HAP-1 (cell line): ENCODE data around the gene GPC5.
A peak's percentile ranks its signal among the peaks of the same experiment; 100 is the strongest.
"Not testable (repeated sequence)": the region's sequence is repeated elsewhere in the genome, so short reads cannot be mapped to it uniquely, and the experiment has no call there.

Experiments used
- DNase-seq, 2 experiments: peaks; one replicate each; pipeline ENCODE4 v3.0.0-alpha.2; 2016 to 2020; ENCODE audit warnings: low spot score in 2 of 2
- H3K27me3 ChIP-seq: fragments of 250-450 bp; sonication (Bioruptor Pico); 2 replicates; pipeline ENCODE4 v1.5.1; 2020; ENCODE audit warnings: low read depth, mild to moderate bottlenecking, moderate library complexity
- H3K36me3 ChIP-seq: fragments of 250-450 bp; sonication (Bioruptor Pico); replicated peaks from 2 replicates; pipeline ENCODE4 v1.5.1; 2020; ENCODE audit warnings: mild to moderate bottlenecking
- H3K4me1 ChIP-seq: fragments of 250-450 bp; sonication (Bioruptor Pico); 2 replicates; pipeline ENCODE4 v1.5.1; 2020; ENCODE audit warnings: mild to moderate bottlenecking
- H3K4me3 ChIP-seq: fragments of 250-450 bp; sonication (Bioruptor Pico); 2 replicates; pipeline ENCODE4 v1.5.1; 2020; ENCODE audit warnings: mild to moderate bottlenecking, moderate library complexity
- H3K9me3 ChIP-seq: fragments of 250-450 bp; sonication (Bioruptor Pico); 2 replicates; pipeline ENCODE4 v1.5.1; 2020; ENCODE audit warnings: mild to moderate bottlenecking, moderate library complexity
- in situ Hi-C: fragments of 300-500 bp; cut with MboI; formaldehyde crosslinking; loops from 3 replicates; pipeline ENCODE4 v1.14.3; 2020; ENCODE audit warnings: low sequenced_read_pairs, inconsistent platforms, mixed read lengths

Gene GPC5

DNA sequence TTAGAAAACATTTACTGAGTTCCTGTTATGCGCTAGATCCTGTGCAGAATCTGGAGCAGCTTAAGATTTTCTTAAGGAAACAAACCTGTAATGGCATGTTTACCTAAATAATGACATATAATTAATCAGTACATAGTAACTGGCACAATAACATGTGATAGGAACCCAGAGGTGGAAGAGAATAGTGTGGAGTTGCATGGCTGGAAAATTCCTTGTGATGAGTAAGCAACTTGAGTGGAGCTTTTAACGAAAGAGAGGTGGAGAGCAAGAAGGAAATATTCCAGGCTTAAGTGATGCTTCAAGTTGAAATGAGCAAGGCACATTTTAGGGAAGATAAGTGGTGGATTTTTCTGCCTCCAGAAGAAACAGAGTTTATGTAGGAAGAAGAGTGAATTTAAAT is 9.2 kb upstream of the GPC5 start:
- Histone ChIP-seq H3K4me1 (no peaks in the 10 kb centered on the region), H3K4me3 (no peak overlapping the region), H3K9me3 (no peaks in the 10 kb centered on the region), H3K27me3 (peaks cover 18% of the 10 kb centered on the region; the same call in 1 of the 2 replicates), H3K36me3 (no peaks in the 10 kb centered on the region)
- in situ Hi-C loops, result loop anchor here (25.0 kb wide), 1 partner anchor 323 kb away; no protein-coding TSS in a partner anchor
- no peak for DNase-seq

- peaks cover 46% of the 10 kb centered on the region for H3K27me3 ChIP-seq
- no peaks in the 10 kb centered on the region for H3K9me3 ChIP-seq
- no peak for DNase-seq
- in situ Hi-C loops, result loop anchor here (25.0 kb wide), 1 partner anchor 315 kb away; no protein-coding TSS in a partner anchor
- H3K4me3 ChIP-seq, result no peak overlapping the region
- no peaks in the 10 kb centered on the region for H3K36me3 ChIP-seq
- no peaks in the 10 kb centered on the region for H3K4me1 ChIP-seq
Measured at GRCh38 chr13:91397595-91397994, 826 bp upstream of the GPC5 start.

- no peak for DNase-seq
- in situ Hi-C loops, result loop anchor here (25.0 kb wide), 1 partner anchor 313 kb away; no protein-coding TSS in a partner anchor
- Histone ChIP-seq H3K36me3 (no peaks in the 10 kb centered on the region), H3K4me3 (peak overlapping the region; percentile 38), H3K4me1 (no peaks in the 10 kb centered on the region), H3K9me3 (no peaks in the 10 kb centered on the region), H3K27me3 (peaks cover 43% of the 10 kb centered on the region)
Measured at GRCh38 chr13:91399189-91400062, 1.0 kb downstream of the GPC5 start.

- Histone ChIP-seq H3K4me3 (no peak overlapping the region), H3K27me3 (peaks cover 44% of the 10 kb centered on the region), H3K9me3 (no peaks in the 10 kb centered on the region), H3K36me3 (no peaks in the 10 kb centered on the region), H3K4me1 (no peaks in the 10 kb centered on the region)
- DNase-seq, result no peak
- in situ Hi-C loops, result no loop called here
Measured at GRCh38 chr13:91400063-91400399, 1.6 kb downstream of the GPC5 start.

DNA sequence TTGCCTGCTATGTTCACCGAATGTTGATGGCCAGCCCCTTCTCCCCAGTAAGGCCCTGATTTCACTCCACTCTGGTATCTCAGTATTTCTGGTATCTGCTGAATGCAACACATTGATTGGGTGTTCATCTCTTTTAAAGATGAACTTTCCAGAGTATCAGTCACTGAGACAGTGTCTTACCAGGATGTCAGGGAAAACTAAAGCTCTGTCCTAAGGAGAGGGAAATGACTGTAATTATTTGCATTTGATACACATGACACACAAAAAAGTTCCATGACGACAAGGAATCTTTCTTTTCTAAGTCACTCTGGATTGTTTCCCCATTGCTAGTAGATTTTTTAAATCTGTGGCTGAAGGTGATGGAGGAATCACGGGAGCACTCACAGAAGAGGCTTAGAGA is 2.2 kb downstream of the GPC5 start:
- Histone ChIP-seq H3K4me3 (no peak overlapping the region), H3K36me3 (no peaks in the 10 kb centered on the region), H3K9me3 (no peaks in the 10 kb centered on the region), H3K4me1 (no peaks in the 10 kb centered on the region), H3K27me3 (peaks cover 44% of the 10 kb centered on the region)
- no peak for DNase-seq
- in situ Hi-C loops, result no loop called here

- H3K9me3 ChIP-seq, result no peaks in the 10 kb centered on the region
- in situ Hi-C loops, result no loop called here
- peaks cover 42% of the 10 kb centered on the region for H3K27me3 ChIP-seq
- no peak for DNase-seq
- no peaks in the 10 kb centered on the region for H3K4me1 ChIP-seq
- no peaks in the 10 kb centered on the region for H3K36me3 ChIP-seq
- H3K4me3 ChIP-seq, result no peak overlapping the region
Measured at GRCh38 chr13:91401920-91402319, 3.5 kb downstream of the GPC5 start.

DNA sequence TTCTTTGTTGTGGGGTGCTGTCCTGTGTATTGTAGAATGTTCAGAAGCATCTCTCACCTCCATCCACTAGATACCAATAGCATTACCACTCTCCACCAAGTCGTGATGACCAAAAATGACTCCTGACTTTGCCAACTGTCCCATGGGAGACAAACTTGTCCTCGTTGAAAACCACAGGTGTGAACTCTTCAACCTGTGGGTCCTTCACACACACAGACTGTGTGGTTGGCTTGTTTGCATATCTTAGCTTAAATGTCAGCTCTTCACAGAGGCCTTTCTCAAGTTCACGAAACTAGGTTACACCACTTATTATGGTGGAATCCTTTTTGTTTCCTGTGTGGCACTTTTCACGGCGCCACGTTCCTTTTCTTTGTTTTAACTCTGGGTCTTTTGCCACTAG is 6.8 kb downstream of the GPC5 start:
- Histone ChIP-seq H3K9me3 (no peaks in the 10 kb centered on the region), H3K4me1 (no peaks in the 10 kb centered on the region), H3K36me3 (no peaks in the 10 kb centered on the region), H3K4me3 (no peak overlapping the region), H3K27me3 (peaks cover 29% of the 10 kb centered on the region)
- DNase-seq, result no peak
- in situ Hi-C loops, result no loop called here

GRCh38 chr13:91406619-91407018 is 8.2 kb downstream of the GPC5 start:
- Histone ChIP-seq H3K27me3 (peaks cover 22% of the 10 kb centered on the region), H3K4me3 (no peak overlapping the region), H3K36me3 (no peaks in the 10 kb centered on the region), H3K9me3 (no peaks in the 10 kb centered on the region), H3K4me1 (no peaks in the 10 kb centered on the region)
- peak; percentile 69 to 74 for DNase-seq
- in situ Hi-C loops, result no loop called here

DNA sequence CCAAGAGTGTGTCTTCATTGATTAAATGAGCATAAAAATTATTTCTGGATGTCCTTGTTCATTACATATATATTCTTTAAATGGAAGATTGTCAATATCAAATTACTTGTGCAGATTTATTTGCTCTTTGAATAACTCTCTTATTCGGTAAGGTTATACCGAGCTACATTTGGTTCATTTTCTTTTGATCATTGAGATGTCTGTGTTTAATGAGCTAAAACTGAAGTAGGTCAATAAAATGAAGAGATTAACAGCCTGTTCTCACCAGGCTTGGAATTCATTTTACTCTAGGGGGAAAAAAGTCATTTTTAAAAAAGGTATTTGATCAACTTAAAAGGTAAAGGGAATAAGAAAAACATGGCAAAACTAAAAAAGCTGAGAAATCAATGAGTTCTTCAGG is 10.6 kb downstream of the GPC5 start:
- Histone ChIP-seq H3K4me3 (no peak overlapping the region), H3K36me3 (no peaks in the 10 kb centered on the region), H3K9me3 (no peaks in the 10 kb centered on the region), H3K4me1 (no peaks in the 10 kb centered on the region), H3K27me3 (peaks cover 14% of the 10 kb centered on the region; the same call in 1 of the 2 replicates)
- in situ Hi-C loops, result no loop called here
- no peak for DNase-seq

- H3K9me3 ChIP-seq, H3K4me1 ChIP-seq, H3K36me3 ChIP-seq, DNase-seq, H3K4me3 ChIP-seq, H3K27me3 ChIP-seq, in situ Hi-C loops: not testable (repeated sequence)
Measured at GRCh38 chr13:91416579-91416978, 18.2 kb downstream of the GPC5 start.

DNA sequence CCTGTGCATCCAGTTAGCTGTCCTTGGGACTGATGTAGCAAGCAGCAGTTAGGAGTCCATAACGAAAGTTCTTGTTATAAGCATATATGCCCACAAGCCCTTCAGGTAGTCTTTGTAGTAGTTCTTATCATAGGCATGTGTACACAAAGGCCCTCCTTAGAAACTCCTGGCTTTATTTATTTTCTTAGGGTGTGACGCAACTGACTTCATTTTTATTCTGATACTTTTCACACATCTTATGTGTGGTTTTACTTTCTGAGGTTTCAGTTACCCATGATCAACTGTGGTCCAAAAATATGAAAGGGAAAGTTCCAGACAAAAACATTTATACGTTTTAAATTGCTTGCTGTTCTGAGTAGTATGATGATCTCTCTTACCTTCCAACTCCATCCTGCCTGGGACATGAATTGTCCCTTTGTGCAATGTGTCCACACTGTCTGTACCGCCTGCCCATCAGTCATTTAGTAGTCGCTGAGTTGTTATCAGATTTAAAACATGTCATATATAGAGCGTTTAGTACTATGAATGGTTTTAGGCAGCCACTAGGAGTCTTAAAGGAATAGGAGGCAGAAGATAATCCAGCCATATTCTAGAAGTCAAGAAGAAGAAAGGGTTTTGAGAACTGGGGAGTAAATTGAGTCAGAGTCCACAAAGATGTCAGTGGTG is 19.4 kb downstream of the GPC5 start:
- H3K4me1 ChIP-seq, result no peaks in the 10 kb centered on the region
- H3K9me3 ChIP-seq, result no peaks in the 10 kb centered on the region
- in situ Hi-C loops, result no loop called here
- no peak for DNase-seq
- no peaks in the 10 kb centered on the region for H3K36me3 ChIP-seq
- H3K27me3 ChIP-seq, result no peaks in the 10 kb centered on the region
- H3K4me3 ChIP-seq, result no peak overlapping the region

DNA sequence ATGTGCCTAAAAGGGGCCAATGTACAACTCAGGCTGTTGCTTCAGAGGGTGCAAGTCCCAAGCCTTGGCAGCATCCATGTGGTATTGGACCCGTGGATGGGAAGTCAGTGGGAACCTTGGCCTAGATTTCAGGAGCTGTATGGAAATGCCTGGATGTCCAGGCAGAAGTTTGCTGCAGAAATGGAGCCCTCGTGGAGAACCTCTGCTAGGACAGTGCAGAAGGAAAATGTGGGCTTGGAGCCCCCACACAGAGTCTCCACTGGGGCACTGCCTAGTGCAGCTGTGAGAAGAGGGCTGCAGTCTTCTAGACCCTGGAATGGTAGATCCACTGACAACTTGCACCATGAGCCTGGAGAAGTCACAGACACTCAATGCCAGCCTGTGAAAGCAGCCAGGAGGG is 28.5 kb downstream of the GPC5 start:
- Histone ChIP-seq H3K9me3 (no peaks in the 10 kb centered on the region), H3K4me3 (no peak overlapping the region), H3K27me3 (no peaks in the 10 kb centered on the region), H3K4me1 (no peaks in the 10 kb centered on the region), H3K36me3 (no peaks in the 10 kb centered on the region)
- in situ Hi-C loops, result no loop called here
- no peak for DNase-seq

DNA sequence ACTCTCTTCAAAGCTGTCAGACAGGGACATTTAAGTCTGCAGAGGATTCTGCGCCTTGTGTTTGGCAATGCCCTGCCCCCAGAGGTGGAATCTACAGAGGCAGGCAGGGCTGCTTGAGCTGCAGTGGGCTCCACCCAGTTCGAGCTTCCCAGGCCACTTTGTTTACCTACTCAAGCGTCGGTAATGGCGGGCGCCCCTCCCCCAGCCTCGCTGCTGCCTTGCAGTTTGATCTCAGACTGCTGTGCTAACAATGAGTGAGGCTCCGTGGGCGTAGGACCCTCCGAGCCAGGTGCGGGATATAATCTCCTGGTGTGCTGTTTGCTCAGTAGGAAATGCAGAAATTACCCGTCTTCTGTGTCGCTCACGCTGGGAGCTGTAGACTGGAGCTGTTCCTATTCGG is 40.3 kb downstream of the GPC5 start:
- in situ Hi-C loops, H3K4me1 ChIP-seq, H3K27me3 ChIP-seq, H3K9me3 ChIP-seq, DNase-seq, H3K4me3 ChIP-seq, H3K36me3 ChIP-seq: not testable (repeated sequence)

DNA sequence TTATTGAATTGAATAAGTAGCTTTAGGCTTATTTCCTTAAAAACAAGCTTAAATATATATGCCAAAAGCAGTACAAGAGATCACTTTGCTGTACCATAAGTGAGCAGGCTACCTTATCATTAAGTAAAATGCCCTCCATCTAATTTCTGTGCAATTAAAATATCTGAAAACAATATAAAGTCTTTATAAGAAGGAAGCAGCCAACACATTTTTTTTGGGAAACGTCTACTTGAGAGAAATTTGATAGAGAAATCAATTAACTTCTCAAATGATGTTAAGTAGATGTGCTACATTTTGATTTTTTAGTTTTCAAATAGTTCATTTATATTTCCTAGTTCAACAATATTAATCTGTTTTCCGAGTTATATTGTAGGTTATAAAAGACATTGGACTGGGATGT is 52.5 kb downstream of the GPC5 start:
- Histone ChIP-seq H3K4me3 (no peak overlapping the region), H3K9me3 (no peaks in the 10 kb centered on the region), H3K36me3 (no peaks in the 10 kb centered on the region), H3K4me1 (no peaks in the 10 kb centered on the region), H3K27me3 (no peaks in the 10 kb centered on the region)
- no peak for DNase-seq
- in situ Hi-C loops, result no loop called here
